ENCODE data around the gene ANKRD62.
"Not testable (repeated sequence)": the region's sequence is repeated elsewhere in the genome, so short reads cannot be mapped to it uniquely, and the experiment has no call there.

Gene ANKRD62

DNA sequence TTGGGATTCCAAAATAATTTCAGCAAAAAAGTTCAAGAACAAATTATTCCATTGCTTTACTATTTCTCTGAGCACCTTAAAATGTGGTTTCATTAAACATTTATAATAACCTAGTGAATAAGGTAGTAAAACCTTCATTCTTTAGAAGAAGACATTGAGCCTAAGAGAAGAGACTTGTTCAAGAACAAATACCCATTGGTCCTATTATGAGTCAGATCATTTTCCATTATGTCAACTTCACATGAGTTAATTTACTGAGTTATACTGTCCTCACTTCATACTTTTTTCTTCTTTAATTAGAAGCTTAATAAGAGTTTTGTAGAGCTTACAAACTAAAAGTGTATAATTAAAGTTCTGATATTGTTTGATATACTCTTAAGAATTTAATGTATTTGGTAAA, 5.5 kb downstream of the ANKRD62 start:
- DNase-seq: no peak

DNA sequence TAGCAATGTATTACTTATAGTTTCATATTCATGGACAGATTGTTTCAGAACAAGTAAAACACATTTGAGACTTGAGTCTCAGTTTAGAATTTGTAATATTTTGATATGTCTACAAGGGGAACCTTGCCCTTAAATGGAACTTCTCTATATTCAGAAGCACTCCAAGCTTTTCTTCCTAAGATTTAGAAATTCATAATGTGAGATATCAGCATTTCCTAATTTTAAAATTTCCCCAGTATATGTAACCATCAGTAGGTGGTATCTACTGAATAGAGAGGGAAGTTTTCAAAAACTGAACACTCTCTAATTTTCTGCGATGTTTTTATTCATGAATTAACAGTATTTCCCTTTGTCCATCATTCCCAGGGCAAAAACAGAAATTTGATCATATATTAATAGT, 7.6 kb downstream of the ANKRD62 start:
- no peak for DNase-seq

DNA sequence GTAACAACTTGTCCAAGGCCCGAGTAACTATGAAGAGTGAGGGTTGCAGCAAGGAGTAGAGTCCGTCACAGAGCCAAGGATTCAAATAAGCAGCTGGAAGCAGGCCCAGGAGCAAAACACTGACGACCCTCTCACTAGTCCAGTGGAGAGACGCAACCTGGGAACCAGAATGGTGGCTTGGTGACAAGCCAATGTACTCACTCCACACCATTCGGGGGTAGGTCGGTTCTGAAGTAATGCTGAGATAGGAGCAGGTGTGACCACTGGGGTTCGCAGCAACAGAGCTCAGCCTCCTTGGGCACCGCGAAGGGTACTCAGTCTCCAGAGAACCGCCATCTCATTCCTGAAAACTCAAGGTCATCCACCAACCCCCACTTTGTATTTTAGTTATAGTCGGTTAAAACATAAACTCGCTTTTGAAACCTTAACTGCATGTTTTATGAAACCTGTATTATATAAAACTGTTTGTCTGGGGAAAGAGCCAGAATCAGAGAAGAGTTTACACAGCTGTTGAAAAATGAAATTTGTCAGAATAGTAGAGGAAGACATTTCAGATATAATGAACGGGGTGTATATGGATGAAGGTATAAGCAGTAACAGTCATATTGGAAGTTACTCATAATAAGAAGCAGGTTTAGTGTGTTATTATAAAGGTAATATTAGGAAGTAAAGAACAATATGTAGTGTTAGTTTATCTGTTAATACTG, 8.6 kb downstream of the ANKRD62 start:
- DNase-seq: no peak

DNA sequence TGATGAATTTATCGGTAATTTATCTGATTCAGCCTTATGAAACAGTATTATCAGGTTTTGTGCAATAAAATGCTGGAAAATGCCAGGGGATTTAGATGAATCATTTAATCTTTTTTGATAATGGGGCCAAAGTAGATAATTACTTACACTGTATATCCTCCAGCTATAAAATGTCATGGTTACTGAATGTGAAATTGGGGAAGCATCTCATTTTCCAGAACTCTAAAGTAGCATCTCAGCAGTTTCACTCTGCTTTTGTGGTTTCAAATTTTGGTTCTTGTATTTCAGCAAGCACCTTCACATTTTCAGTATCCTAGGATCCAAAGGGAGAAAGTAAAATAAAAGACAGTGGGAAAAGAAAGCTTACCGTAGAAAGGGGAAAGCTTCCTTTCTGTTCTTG, 12.8 kb downstream of the ANKRD62 start:
- no peak for DNase-seq

- DNase-seq: no peak
Measured at GRCh38 chr18:12109836-12110235, 16.2 kb downstream of the ANKRD62 start.

- no peak for DNase-seq
Measured at GRCh38 chr18:12113999-12114646, 20.5 kb downstream of the ANKRD62 start.

DNA sequence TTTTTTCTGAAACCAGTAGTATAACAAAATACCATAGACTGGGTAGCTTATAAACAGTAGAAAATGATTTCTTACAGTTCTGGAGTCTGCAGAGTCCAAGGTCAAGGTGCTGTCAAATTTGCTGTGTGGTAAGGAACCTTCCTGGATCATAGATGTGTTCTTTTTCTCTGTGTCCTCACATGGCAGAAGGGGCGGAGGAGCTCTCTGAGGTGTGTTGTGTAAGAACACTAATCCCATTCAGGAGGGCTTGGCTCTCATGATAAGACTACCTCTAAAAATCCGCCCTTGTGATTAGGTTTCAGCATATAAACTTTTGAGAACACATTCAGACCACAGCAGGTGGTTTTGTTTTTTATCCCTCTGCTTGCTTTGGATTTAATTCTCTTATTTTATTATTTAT, 25.7 kb downstream of the ANKRD62 start:
- DNase-seq: no peak

- no peak for DNase-seq
Measured at GRCh38 chr18:12121175-12122042, 27.8 kb downstream of the ANKRD62 start.

DNA sequence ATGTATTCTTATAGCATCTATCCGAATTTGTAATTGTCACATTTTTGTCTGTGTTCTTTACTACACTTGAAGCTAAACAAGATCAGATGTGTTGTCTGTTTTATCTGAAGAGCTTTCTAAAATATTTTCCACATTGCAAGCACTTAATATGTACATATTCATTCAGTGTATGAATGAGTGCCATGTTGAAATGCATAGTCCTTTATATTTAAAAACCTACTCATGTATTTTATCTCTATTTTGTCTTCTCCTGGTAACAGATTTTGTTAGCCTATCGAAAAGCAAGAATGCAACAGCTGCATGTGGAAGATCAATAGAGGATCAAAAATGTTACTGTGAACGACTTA, 28.4 kb downstream of the ANKRD62 start:
- DNase-seq: not testable (repeated sequence)

DNA sequence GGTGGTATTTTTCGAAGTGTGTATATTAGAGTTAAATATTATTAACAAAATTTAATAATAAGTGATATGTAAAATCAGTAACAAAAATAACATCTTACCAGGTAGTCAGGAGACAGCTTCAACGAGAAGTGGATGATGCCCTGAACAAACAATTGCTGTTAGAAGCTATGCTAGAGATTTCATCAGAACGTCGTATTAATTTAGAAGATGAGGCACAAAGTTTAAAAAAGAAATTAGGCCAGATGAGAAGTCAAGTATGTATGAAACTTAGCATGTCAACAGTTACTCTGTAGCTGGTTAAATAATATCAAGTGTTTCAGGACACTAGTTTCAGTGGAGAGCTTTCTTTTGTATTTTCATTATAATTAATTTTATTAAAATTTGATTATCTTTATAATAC, 34.0 kb downstream of the ANKRD62 start:
- not testable (repeated sequence) for DNase-seq

GRCh38 chr18:12138831-12139230, 45.2 kb downstream of the ANKRD62 start:
- not testable (repeated sequence) for DNase-seq

GRCh38 chr18:12140866-12141265, 47.2 kb downstream of the ANKRD62 start:
- not testable (repeated sequence) for DNase-seq

DNA sequence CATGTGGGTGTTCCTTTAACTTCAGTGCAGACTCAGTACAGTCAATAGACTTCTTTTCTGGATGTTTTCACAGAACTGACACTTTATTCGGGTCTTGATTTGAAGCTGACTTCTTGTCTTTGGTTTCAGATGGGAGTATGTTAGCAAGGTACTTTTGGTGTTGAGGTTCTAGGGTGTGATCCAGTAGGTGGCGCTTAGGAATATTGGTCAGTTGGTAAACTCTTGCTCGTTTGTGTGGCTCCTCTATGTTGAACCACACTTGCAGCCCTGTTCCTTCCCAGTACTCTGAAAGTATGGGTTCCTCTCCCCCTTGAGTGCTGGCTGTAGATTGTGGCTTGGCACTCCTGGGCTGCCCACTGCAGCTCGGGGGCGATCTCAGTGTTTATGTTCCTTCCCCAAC, 48.1 kb downstream of the ANKRD62 start:
- DNase-seq: not testable (repeated sequence)

DNA sequence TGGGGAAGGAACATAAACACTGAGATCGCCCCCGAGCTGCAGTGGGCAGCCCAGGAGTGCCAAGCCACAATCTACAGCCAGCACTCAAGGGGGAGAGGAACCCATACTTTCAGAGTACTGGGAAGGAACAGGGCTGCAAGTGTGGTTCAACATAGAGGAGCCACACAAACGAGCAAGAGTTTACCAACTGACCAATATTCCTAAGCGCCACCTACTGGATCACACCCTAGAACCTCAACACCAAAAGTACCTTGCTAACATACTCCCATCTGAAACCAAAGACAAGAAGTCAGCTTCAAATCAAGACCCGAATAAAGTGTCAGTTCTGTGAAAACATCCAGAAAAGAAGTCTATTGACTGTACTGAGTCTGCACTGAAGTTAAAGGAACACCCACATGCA, 55.8 kb downstream of the ANKRD62 start:
- not testable (repeated sequence) for DNase-seq

- DNase-seq: no peak
Measured at GRCh38 chr18:12154361-12154760, 60.7 kb downstream of the ANKRD62 start.

- DNase-seq: no peak
Measured at GRCh38 chr18:12155996-12156395, 62.4 kb downstream of the ANKRD62 start.

- no peak for DNase-seq
Measured at GRCh38 chr18:12159446-12159845, 65.8 kb downstream of the ANKRD62 start.

DNA sequence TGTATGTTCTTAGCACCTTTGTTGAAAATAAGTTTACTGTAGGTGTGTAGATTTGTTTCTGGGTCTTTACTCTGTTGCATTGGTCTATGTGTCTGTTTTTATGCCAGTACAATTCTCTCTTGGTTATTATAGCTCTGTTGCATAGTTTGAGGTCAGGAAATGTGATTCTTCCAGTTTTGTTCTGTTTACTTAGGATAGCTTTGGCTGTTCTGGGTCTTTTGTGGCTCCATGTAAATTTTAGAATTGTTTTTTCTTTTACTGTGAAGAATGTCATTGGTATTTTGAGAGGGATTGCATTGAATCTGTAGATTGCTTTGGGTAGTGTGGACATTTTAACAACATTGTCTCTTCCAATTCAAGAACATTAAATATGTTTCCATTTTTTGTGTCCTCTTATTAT, 69.1 kb downstream of the ANKRD62 start:
- DNase-seq: no peak

- DNase-seq: no peak
Measured at GRCh38 chr18:12165038-12165768, 71.6 kb downstream of the ANKRD62 start.

All from NCI-H187 (cell line).